ENCODE measurements around the gene MRPL50.

MRPL50 gene

DNA sequence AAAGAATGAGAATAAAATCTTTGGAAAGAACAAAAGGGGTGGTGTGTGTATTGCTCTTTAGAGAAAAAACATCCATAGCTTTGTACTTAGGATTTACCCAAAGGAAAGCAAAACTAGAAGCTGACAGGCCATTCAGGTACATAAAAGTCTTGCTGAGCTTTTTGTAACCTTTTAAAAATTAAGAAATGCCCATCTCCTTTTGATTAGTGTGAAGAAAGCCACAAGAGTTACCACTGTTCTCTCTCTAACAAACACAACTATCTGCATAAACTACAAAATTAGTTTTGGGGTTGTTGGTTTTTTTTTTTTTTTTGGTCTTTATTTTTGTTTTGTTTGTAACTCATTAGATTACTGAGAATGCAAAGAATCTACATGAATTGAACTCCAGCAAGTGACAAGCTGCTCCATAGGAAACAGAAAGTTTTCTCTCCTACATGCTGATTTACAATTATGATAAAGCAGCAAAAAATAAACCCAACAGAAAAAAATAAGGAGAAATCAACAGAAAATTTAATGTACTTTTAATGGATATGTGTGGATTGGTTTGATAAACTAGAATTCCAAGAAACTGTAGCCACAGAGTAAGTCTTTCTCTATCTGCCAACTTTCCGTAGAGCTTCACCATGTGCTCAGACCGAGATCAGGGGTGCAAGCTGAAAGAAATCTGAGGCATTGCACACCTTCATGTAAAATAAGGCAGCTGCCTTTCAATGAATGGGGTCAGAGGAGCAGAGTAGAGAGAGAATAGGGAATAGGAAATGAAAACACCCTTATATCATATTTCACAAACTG lies 25.9 kb downstream of the MRPL50 start:
- no peak for DNase-seq

- DNase-seq = no peak
Observed at GRCh38 chr9:101371813-101372212, 26.6 kb downstream of the MRPL50 start.

GRCh38 chr9:101369884-101370531 lies 28.4 kb downstream of the MRPL50 start:
- DNase-seq = no peak

DNA sequence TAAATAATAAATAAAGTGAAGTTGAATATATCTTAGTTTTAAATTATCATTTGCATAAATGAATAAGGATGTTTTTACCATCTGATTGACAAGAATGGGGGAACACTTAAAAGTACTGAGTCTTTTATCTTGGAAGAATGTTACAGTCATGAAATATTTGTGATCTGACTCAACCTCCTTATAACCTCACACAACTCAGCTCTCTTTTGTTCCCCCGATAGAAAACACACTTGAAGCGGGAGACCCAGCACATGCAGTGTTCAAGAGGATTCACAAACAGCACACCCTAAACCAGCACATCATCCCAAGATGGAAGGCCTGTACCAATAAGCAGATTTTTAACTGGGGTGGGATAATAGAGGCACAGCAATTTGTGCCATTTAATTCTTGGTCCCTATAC lies 29.1 kb downstream of the MRPL50 start:
- DNase-seq = no peak

DNA sequence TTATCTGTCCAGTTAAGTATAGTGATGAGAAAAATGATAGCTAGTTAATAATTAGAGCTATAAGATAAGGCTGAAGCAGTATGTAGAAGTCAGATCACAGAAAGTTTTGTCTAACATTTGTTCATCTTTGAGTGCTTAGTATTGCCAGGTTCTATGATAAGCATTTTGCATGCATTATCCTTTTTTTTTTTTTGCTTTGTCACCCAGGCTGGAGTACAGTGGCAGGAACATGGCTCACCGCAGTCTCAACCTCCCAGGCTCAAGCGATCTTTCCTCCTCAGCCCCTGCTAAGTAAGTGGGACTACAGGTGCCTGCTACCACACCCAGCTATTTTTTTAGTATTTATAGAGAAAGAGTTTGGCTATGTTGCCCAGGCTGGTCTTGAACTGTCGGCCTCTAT lies 31.1 kb downstream of the MRPL50 start:
- no peak for DNase-seq

DNA sequence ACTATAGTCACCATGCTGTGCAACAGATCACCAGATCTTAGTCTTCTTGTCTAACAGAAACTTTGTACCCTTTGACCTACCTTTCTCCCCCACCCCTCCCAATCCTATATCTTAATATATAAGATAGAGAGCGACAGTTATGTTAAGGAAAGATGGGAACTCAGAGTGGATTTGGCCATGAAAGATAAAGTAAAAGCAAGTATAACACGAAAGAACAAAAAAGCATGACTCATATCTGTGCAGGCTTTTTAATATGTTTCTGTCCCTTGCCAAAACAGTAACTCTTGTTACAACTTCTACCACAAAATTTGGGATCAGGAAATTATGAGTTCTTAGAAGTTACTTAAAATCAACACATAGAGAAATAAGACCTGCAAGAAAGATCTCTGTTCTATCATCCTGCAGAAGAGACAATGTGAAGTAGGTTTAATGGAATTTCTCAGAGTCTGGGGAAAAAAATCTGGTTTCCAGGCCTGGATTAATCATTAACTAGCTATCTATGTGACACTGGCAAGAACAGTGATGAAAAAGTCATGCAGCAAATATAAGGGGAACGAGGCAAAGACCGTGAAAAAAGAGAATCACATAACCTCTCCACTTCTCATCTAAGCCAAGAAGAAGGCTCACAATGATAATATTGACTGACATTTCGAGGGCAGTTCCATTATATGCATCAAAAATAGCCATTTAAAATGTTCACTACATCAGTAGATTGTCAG lies 32.2 kb downstream of the MRPL50 start:
- no peak for DNase-seq

GRCh38 chr9:101365181-101365580 lies 33.2 kb downstream of the MRPL50 start:
- DNase-seq = no peak

- DNase-seq = no peak
Observed at GRCh38 chr9:101362450-101362849, 36.0 kb downstream of the MRPL50 start.

DNA sequence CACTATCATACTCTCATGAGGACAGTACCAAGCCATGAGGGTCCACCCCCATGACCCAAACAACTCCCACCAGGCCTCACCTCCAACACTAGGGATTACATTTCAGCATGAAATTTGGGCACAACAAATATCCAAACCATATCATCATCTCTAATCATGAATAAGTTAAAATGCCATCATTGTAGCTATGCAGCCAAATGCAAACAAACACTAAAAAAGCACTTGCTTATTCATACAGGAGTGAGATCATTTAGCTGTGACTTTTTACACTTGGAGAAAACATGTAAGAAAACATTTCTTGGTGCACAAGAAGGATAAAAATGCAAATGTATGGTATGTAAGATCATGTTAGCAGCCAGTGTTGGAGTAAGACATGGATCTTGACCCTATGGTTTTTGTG lies 37.8 kb downstream of the MRPL50 start:
- DNase-seq = no peak

DNA sequence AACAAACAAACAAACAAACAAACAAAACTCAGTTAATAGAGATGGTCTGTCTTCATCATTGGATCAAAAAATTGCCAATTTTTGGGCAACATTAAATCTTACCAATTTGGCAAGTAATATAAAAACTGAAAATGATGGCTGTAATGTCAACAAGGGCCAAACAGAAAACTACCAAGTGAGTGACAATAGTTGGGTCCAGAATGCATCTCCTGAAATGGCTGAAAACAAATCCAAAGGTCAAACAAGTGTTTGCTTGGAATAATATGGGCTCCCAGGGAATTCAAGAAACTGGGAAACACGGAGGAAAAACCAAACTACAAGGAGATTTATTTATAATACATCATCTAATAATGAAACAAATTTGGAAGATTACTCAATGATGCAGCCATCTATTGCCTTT lies 38.7 kb downstream of the MRPL50 start:
- no peak for DNase-seq

GRCh38 chr9:101356619-101357018 lies 41.8 kb downstream of the MRPL50 start:
- no peak for DNase-seq

DNA sequence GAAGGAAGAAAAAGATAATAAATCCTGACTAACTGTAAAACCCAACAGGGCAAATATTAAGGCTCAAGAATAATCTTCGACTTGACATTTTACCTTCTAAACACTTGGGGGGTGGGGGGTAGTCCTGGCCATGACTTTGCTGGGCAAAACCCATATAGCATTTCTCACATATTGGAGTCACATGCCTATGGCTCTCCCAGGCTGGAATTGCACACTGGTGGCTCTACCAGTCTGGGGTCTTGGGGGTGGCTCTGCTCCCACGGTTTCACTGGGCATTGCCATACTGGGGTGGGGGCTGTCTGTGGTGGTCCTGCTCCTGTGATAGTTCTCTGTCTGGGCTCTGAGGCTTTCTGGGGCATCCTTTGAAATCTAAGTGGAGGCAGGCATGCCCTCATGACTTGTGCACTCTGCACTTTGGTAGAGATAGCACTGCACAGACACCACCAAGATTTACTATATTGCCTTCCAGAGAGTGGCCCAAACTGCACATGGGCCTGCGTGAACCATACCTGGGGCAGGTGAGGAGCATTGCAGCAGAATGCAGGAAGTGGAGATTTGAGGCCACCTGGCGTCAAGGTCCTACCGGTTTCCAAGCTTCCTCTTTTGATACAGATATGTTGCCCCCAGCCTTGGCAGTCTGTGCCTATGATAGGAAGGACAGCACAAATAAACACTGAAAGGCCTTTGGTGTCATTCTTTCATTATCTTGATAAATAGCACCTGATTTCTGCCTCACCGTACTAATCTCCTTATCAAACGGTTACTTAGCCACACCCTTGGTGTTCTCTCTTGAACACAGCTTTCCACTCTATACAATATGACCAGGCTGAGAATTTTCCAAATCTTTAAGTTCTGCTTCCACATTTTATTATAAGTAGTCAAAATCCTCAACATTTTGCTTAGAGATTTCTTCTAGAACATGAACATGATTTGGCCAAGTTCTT lies 43.4 kb downstream of the MRPL50 start:
- DNase-seq = no peak

GRCh38 chr9:101354143-101354764 lies 44.2 kb downstream of the MRPL50 start:
- no peak for DNase-seq

GRCh38 chr9:101353683-101354082 lies 44.7 kb downstream of the MRPL50 start:
- no peak for DNase-seq

- DNase-seq = no peak
Observed at GRCh38 chr9:101352892-101353463, 45.4 kb downstream of the MRPL50 start.

- no peak for DNase-seq
Observed at GRCh38 chr9:101350285-101350684, 48.1 kb downstream of the MRPL50 start.

GRCh38 chr9:101342595-101342994 lies 55.8 kb downstream of the MRPL50 start:
- DNase-seq = no peak

- no peak for DNase-seq
Observed at GRCh38 chr9:101341958-101342357, 56.5 kb downstream of the MRPL50 start.
